IMR-90 (cell line): ENCODE results near the gene PKHD1. TPM values are rescaled to one million over a fixed set of nuclear protein-coding genes. Genes with fewer than 3 reads are reported as not detected.

Experiments used
- ATAC-seq: fragments of 200-7000 bp; cut with Tn5 transposase; 2 replicates; pipeline ENCODE4 v1.9.1; 2020; ENCODE audit warnings: low read depth, mild to moderate bottlenecking, moderate library complexity
- BruUV-seq: library from RNA; stranded (reverse); fragments of 400-500 nt; replicated peaks from 2 replicates; lab custom pipeline; 2021; lab: Mats Ljungman, UMichigan
- CTCF ChIA-PET: fragments of 300-600 bp; formaldehyde crosslinking; extraction: SDS; loops from one replicate; lab custom pipeline; 2021; ENCODE audit warnings: antibody characterized with exemption; lab: Yijun Ruan, JAX
- POLR2A ChIA-PET: fragments of 300-600 bp; sonication (Branson Sonifier 250); formaldehyde crosslinking; loops from one replicate; lab custom pipeline; 2022; ENCODE audit warnings: antibody characterized with exemption; ENCODE audit not compliant: unreplicated experiment; lab: Charles Lee
- DNase-seq: peaks from one replicate; pipeline ENCODE4 v3.0.0; 2013
- H2AFZ ChIP-seq: replicated peaks from 2 replicates; pipeline ENCODE3; 2013; ENCODE audit warnings: low read length, mild to moderate bottlenecking; ENCODE audit not compliant: poor library complexity
- H2AK5ac ChIP-seq: 2 replicates; pipeline ENCODE4 v1.6.1; 2013; ENCODE audit warnings: low read depth, low read length, inconsistent platforms
- H2AK9ac ChIP-seq: replicated peaks from 2 replicates; pipeline ENCODE3; 2013; ENCODE audit warnings: mild to moderate bottlenecking, low read depth, low read length, moderate library complexity; ENCODE audit not compliant: poor library complexity
- H2BK120ac ChIP-seq: 2 replicates; pipeline ENCODE4 v1.6.1; 2013; ENCODE audit warnings: low read depth, low read length, inconsistent platforms
- H2BK15ac ChIP-seq: 3 replicates; pipeline ENCODE4 v1.6.1; 2013; ENCODE audit warnings: low read depth, low read length, inconsistent platforms
- H2BK20ac ChIP-seq: 2 replicates; pipeline ENCODE4 v1.6.1; 2013; ENCODE audit warnings: low read depth, mild to moderate bottlenecking, inconsistent platforms, low read length, moderate library complexity
- H2BK5ac ChIP-seq: 2 replicates; pipeline ENCODE4 v1.6.1; 2013; ENCODE audit warnings: mild to moderate bottlenecking, low read depth, low read length, inconsistent platforms; ENCODE audit not compliant: poor library complexity, severe bottlenecking
- H3K14ac ChIP-seq: replicated peaks from 2 replicates; pipeline ENCODE4 v1.6.1; 2013; ENCODE audit warnings: low read depth, low read length, inconsistent platforms
- H3K18ac ChIP-seq: 2 replicates; pipeline ENCODE4 v1.6.1; 2013; ENCODE audit warnings: low read depth, low read length, control low read depth
- H3K23ac ChIP-seq: 2 replicates; pipeline ENCODE4 v1.6.1; 2013; ENCODE audit warnings: low read depth, low read length, inconsistent platforms
- H3K27ac ChIP-seq: 2 replicates; pipeline ENCODE4 v1.5.1; 2013; ENCODE audit warnings: mild to moderate bottlenecking, control low read depth, low read length; ENCODE audit not compliant: insufficient read depth
- H3K27me3 ChIP-seq: 2 replicates; pipeline ENCODE4 v1.6.1; 2013; ENCODE audit warnings: low read length; ENCODE audit not compliant: control insufficient read depth, insufficient read depth
- H3K36me3 ChIP-seq: 2 replicates; pipeline ENCODE4 v1.6.1; 2013; ENCODE audit warnings: low read length, mixed read lengths; ENCODE audit not compliant: control insufficient read depth, insufficient read depth
- H3K4ac ChIP-seq: 2 replicates; pipeline ENCODE4 v1.6.1; 2013; ENCODE audit warnings: low read depth, low read length, inconsistent platforms
- H3K4me1 ChIP-seq: 2 replicates; pipeline ENCODE4 v1.6.1; 2013; ENCODE audit warnings: low read length, mixed read lengths; ENCODE audit not compliant: control insufficient read depth, insufficient read depth
- H3K4me2 ChIP-seq: 2 replicates; pipeline ENCODE4 v1.6.1; 2013; ENCODE audit warnings: low read depth, mild to moderate bottlenecking, control low read depth, low read length, moderate library complexity
- H3K4me3 ChIP-seq: 2 replicates; pipeline ENCODE4 v1.5.1; 2013; ENCODE audit warnings: low read depth, mild to moderate bottlenecking, control low read depth, low read length, moderate library complexity; ENCODE audit not compliant: insufficient read depth
- H3K56ac ChIP-seq: 2 replicates; pipeline ENCODE4 v1.6.1; 2013; ENCODE audit warnings: low read length, inconsistent platforms; ENCODE audit not compliant: insufficient read depth; ENCODE audit errors: extremely low read depth
- H3K79me1 ChIP-seq, 2 experiments: 2 replicates each; pipeline ENCODE4 v1.6.1; 2013; ENCODE audit warnings: low read length in 2 of 2, inconsistent platforms in 1 of 2, low read depth in 1 of 2
- H3K9ac ChIP-seq: 2 replicates; pipeline ENCODE4 v1.6.1; 2013; ENCODE audit warnings: low read depth, low read length, control low read depth
- H3K9me1 ChIP-seq: 2 replicates; pipeline ENCODE4 v1.6.1; 2013; ENCODE audit warnings: low read length, inconsistent platforms; ENCODE audit not compliant: insufficient read depth
- H3K9me3 ChIP-seq: 2 replicates; pipeline ENCODE4 v1.6.1; 2013; ENCODE audit warnings: low read length; ENCODE audit not compliant: control insufficient read depth, insufficient read depth
- H4K20me1 ChIP-seq: 2 replicates; pipeline ENCODE4 v1.6.1; 2013; ENCODE audit warnings: low read length, inconsistent platforms; ENCODE audit not compliant: insufficient read depth
- H4K5ac ChIP-seq: 2 replicates; pipeline ENCODE4 v1.6.1; 2013; ENCODE audit warnings: mild to moderate bottlenecking, low read depth, low read length, control low read depth
- H4K8ac ChIP-seq, 2 experiments: 2 replicates each; pipeline ENCODE4 v1.6.1; 2013; ENCODE audit warnings: low read depth in 2 of 2, low read length in 2 of 2, control low read depth in 1 of 2, inconsistent platforms in 1 of 2
- H4K91ac ChIP-seq: 2 replicates; pipeline ENCODE4 v1.6.1; 2013; ENCODE audit warnings: low read depth, low read length, inconsistent platforms; ENCODE audit not compliant: insufficient read depth
- MXI1 ChIP-seq: IDR thresholded peaks from 2 replicates; pipeline ENCODE4 v1.6.1; 2012; ENCODE audit warnings: low read depth, mild to moderate bottlenecking, low read length, moderate library complexity, borderline replicate concordance
- WGBS, 2 experiments: methylation state at CpG; one replicate each; pipeline versions ENCODE4 v1.1.5 to v1.1.7; 2013; ENCODE audit warnings: missing lambda C conversion rate in 2 of 2; ENCODE audit not compliant: insufficient read length in 1 of 2; ENCODE audit errors: extremely low coverage in 2 of 2; 5-methylcytosine and 5-hydroxymethylcytosine counted together
- dilution Hi-C: fragments of 300-500 bp; cut with HindIII; formaldehyde crosslinking; loops from one replicate; pipeline ENCODE4 v1.14.3; 2018; ENCODE audit warnings: low sequenced_read_pairs; ENCODE audit not compliant: unreplicated experiment
- in situ Hi-C: fragments of 300-500 bp; cut with MboI; formaldehyde crosslinking; loops from 3 replicates; pipeline ENCODE4 v1.14.3; 2019; ENCODE audit warnings: low sequenced_read_pairs, inconsistent platforms, mixed read lengths
- intact Hi-C: fragments of 100-400 bp; cut with micrococcal nuclease; formaldehyde crosslinking; loops from 2 replicates; pipeline ENCODE4 v1.10.0; 2022
- polyA plus RNA-seq, 3 experiments: library from polyadenylated mRNA; depleted of rRNA; stranded (reverse); fragments of >200 nt; gene quantifications; 2 replicates each; pipeline ENCODE4 v1.2.3, GENCODE V29; 2012; ENCODE audit warnings: low replicate concordance in 1 of 3
- total RNA-seq: library from RNA; depleted of rRNA; stranded (reverse); fragments of >200 nt; gene quantifications from 2 replicates; pipeline ENCODE4 v1.2.3, GENCODE V29; 2012

The PKHD1 gene
- total and polyA plus RNA-seq, 2 of the 4 experiments (the other 2 are of a cell fraction): not detected

- H3K4ac ChIP-seq: no peak overlapping the region
- no peaks in the 10 kb centered on the region for H3K36me3 ChIP-seq
- DNase-seq (no peak), ATAC-seq (no peak)
- no peak overlapping the region for H3K23ac ChIP-seq
- POLR2A ChIA-PET: no interaction called here
- H2BK20ac ChIP-seq: no peak overlapping the region
- H3K79me1 ChIP-seq: no peaks in the 10 kb centered on the region
- H4K8ac ChIP-seq: no peak overlapping the region
- H3K4me2 ChIP-seq: no peak overlapping the region
- H3K27me3 ChIP-seq: no peaks in the 10 kb centered on the region
- no peaks in the 10 kb centered on the region for H4K20me1 ChIP-seq
- no peak overlapping the region for H2AFZ ChIP-seq
- no peak overlapping the region for H2BK5ac ChIP-seq
- intact Hi-C loops (no loop called here), dilution Hi-C loops (no loop called here), in situ Hi-C loops (no loop called here)
- no peak overlapping the region for H4K91ac ChIP-seq
- H2AK5ac ChIP-seq: no peak overlapping the region
- H3K18ac ChIP-seq: no peak overlapping the region
- no CpG with 5 or more reads among the region's 1 CpG for WGBS, 2 experiments
- H3K4me1 ChIP-seq: no peaks in the 10 kb centered on the region
- H3K56ac ChIP-seq: no peak overlapping the region
- H3K9ac ChIP-seq: no peak overlapping the region
- no peak overlapping the region for H3K14ac ChIP-seq
- no TSS peak for BruUV-seq
- no peak overlapping the region for H3K27ac ChIP-seq
- H2BK15ac ChIP-seq: no peak overlapping the region
- H3K9me3 ChIP-seq: peaks cover 4% of the 10 kb centered on the region; the same call in 1 of the 2 replicates
- no peak overlapping the region for H3K4me3 ChIP-seq
- H3K9me1 ChIP-seq: no peaks in the 10 kb centered on the region
- H2AK9ac ChIP-seq: no peak overlapping the region
- no peak overlapping the region for H2BK120ac ChIP-seq
- no peak for TF ChIP-seq MXI1
- CTCF ChIA-PET: no interaction called here
- no peak overlapping the region for H4K5ac ChIP-seq
Observed at GRCh38 chr6:51616243-51616642, 471.2 kb downstream of the PKHD1 start.
